GM12891 (cell line): ENCODE data around the gene TRRAP.

Source experiments
- PAX5 ChIP-seq: IDR thresholded peaks from 2 replicates; pipeline ENCODE4 v1.6.1; 2011; ENCODE audit warnings: low read length, moderate library complexity, mild to moderate bottlenecking; ENCODE audit not compliant: insufficient read depth, severe bottlenecking
- POLR2A ChIP-seq: IDR thresholded peaks from 2 replicates; pipeline ENCODE4 v1.6.1; 2011; ENCODE audit warnings: low read depth, low read length, control low read depth
- POLR2AphosphoS5 ChIP-seq: IDR thresholded peaks from 2 replicates; pipeline ENCODE4 v1.6.1; 2011; ENCODE audit warnings: low read depth, low read length, control low read depth
- TAF1 ChIP-seq: IDR thresholded peaks from 2 replicates; pipeline ENCODE4 v1.6.1; 2011; ENCODE audit warnings: low read depth, low read length, control low read depth

- no peak for TF ChIP-seq POLR2A
- no peak for TF ChIP-seq PAX5
- no peak for TF ChIP-seq POLR2AphosphoS5
- no peak for TF ChIP-seq TAF1
These were observed 7.4 kb upstream of the TRRAP start for GRCh38 chr7:98870807-98871491.
